ENCODE data around the gene DNAH14. TPM values are rescaled to one million over a fixed set of nuclear protein-coding genes. Genes with fewer than 3 reads are reported as not detected.
"Not testable (repeated sequence)": the region's sequence is repeated elsewhere in the genome, so short reads cannot be mapped to it uniquely, and the experiment has no call there.

Gene DNAH14
- total RNA-seq, 2 donors from 2014 or later = 7.5 to 9.6 TPM

DNA sequence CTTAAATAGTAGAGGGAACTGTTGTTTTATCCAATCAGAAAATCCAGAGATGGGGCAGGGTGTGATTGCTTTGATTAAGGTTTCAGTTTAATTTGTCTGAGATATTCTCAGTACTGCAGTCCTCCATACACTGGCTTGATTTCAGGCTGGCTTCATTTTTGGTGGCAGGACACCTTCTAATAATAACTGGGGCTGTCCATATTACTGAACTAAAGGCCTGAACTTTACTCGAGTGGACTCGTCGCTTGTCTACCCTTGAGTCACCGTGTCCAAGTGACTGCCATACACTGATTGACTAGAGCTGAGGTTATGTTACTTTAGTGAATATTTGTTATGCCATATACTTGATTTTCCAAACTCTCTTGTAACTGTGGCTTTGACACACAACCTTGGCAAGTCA is 228.8 kb downstream of the DNAH14 start:
- Histone ChIP-seq H3K4me3 (no peak overlapping the region), H3K9me3 (no peaks in the 10 kb centered on the region), H3K36me3 (no peaks in the 10 kb centered on the region), H3K27ac (no peak overlapping the region), H3K9ac (ENCODE audit: low read depth in 2 of 2, low read length in 2 of 2) (no peak overlapping the region), H3K27me3 (no peaks in the 10 kb centered on the region), H3K4me1 (no peaks in the 10 kb centered on the region)
- DNase-seq = no peak
- intact Hi-C loops (cut with DNase I) = no loop called here
- TF ChIP-seq, protein P1, sequence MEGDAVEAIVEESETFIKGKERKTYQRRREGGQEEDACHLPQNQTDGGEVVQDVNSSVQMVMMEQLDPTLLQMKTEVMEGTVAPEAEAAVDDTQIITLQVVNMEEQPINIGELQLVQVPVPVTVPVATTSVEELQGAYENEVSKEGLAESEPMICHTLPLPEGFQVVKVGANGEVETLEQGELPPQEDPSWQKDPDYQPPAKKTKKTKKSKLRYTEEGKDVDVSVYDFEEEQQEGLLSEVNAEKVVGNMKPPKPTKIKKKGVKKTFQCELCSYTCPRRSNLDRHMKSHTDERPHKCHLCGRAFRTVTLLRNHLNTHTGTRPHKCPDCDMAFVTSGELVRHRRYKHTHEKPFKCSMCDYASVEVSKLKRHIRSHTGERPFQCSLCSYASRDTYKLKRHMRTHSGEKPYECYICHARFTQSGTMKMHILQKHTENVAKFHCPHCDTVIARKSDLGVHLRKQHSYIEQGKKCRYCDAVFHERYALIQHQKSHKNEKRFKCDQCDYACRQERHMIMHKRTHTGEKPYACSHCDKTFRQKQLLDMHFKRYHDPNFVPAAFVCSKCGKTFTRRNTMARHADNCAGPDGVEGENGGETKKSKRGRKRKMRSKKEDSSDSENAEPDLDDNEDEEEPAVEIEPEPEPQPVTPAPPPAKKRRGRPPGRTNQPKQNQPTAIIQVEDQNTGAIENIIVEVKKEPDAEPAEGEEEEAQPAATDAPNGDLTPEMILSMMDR (IDR thresholded peaks at IDR 0.05) = no peak

DNA sequence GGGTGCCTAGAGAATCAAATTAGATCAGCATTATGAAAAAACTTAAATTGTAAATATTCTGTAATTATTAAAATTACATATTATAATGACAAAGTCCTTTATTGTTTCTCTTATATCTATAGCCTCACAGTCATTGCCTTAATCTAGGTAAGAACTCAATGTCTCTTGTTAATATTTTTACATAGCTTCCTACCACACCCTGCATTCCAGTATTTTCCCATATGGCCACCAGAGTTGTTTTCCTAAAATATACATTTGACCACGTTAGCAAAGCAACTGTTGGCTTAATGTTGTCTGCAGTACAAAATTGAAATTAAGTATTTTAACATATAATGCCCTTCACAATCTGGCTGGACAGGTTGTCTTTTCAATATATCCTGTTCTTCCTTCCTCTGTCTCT is 230.3 kb downstream of the DNAH14 start:
- Histone ChIP-seq H3K4me1 (no peaks in the 10 kb centered on the region), H3K4me3 (no peak overlapping the region), H3K9me3 (no peaks in the 10 kb centered on the region), H3K27ac (no peak overlapping the region), H3K9ac (ENCODE audit: low read depth in 2 of 2, low read length in 2 of 2) (no peak overlapping the region), H3K27me3 (no peaks in the 10 kb centered on the region), H3K36me3 (no peaks in the 10 kb centered on the region)
- TF ChIP-seq, protein P1 (IDR thresholded peaks at IDR 0.05) = no peak
- intact Hi-C loops (cut with DNase I) = no loop called here
- no peak for DNase-seq

- DNase-seq; H3K27me3 ChIP-seq; intact Hi-C loops (cut with DNase I); H3K4me3 ChIP-seq; H3K9ac ChIP-seq (ENCODE audit: low read depth in 2 of 2, low read length in 2 of 2); H3K9me3 ChIP-seq; H3K4me1 ChIP-seq; H3K36me3 ChIP-seq; H3K27ac ChIP-seq: not testable (repeated sequence)
Observed at GRCh38 chr1:225177409-225177808, 247.9 kb downstream of the DNAH14 start.

GRCh38 chr1:225179686-225180085 is 250.2 kb downstream of the DNAH14 start:
- Histone ChIP-seq H3K27me3 (no peaks in the 10 kb centered on the region), H3K4me3 (no peak overlapping the region)

GRCh38 chr1:225182716-225183115 is 253.2 kb downstream of the DNAH14 start:
- H3K9ac ChIP-seq (ENCODE audit: low read depth in 2 of 2, low read length in 2 of 2) = no peak overlapping the region
- no peaks in the 10 kb centered on the region for H3K36me3 ChIP-seq
- TF ChIP-seq, protein P1 (IDR thresholded peaks at IDR 0.05) = no peak
- no peak overlapping the region for H3K4me3 ChIP-seq
- no peaks in the 10 kb centered on the region for H3K4me1 ChIP-seq
- no peak for DNase-seq
- H3K9me3 ChIP-seq = no peaks in the 10 kb centered on the region
- no peak overlapping the region for H3K27ac ChIP-seq
- intact Hi-C loops (cut with DNase I) = no loop called here
- no peaks in the 10 kb centered on the region for H3K27me3 ChIP-seq

More at GRCh38 chr1:225179686-225180085, 250.2 kb downstream of the DNAH14 start:
- intact Hi-C loops (cut with DNase I) = no loop called here
- TF ChIP-seq, protein P1 (IDR thresholded peaks at IDR 0.05) = no peak
- Histone ChIP-seq H3K36me3 (no peaks in the 10 kb centered on the region), H3K27ac (no peak overlapping the region), H3K9ac (ENCODE audit: low read depth in 2 of 2, low read length in 2 of 2) (no peak overlapping the region), H3K4me1 (no peaks in the 10 kb centered on the region), H3K9me3 (no peaks in the 10 kb centered on the region)
- no peak for DNase-seq

DNA sequence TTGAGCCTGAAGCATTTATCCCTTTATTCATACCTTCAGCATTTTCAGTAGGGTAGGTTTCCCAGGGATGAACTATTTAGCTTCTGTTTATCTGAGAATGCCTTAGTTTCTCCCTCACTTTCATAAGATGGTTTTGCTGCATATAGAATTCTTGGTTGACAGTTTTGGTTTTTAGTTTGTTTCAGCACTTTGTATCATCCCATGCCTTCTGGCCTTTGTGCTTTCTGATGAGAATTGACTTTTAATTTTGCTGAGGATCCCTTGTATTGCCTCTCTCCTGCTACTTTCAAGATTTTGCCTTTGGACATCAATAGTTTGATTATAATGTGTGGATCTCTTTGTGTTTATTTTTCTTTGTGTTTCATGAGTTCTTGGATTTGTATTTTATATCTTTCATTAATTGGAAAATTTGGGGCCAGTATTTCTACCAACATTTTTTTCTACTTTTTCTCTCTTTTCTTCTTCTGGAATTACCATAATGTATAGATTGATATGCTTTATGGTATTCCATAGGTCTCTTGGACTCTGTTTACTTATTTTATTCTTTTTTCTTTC is 261.8 kb downstream of the DNAH14 start:
- Histone ChIP-seq H3K4me3 (no peak overlapping the region), H3K4me1 (no peaks in the 10 kb centered on the region), H3K27me3 (no peaks in the 10 kb centered on the region), H3K27ac (no peak overlapping the region), H3K9me3 (no peaks in the 10 kb centered on the region), H3K9ac (ENCODE audit: low read depth in 2 of 2, low read length in 2 of 2) (no peak overlapping the region), H3K36me3 (no peaks in the 10 kb centered on the region)
- no peak for DNase-seq
- intact Hi-C loops (cut with DNase I) = no loop called here
- TF ChIP-seq, protein P1 (IDR thresholded peaks at IDR 0.05) = no peak
